SH-SY5Y (cell line): ENCODE results near the gene SREK1.

Experiments
- GATA2 ChIP-seq: IDR thresholded peaks from 2 replicates; pipeline ENCODE4 v1.6.1; 2011; ENCODE audit warnings: mild to moderate bottlenecking, low read depth, low read length
- GATA3 ChIP-seq: IDR thresholded peaks from 2 replicates; pipeline ENCODE4 v1.6.1; 2011; ENCODE audit warnings: low read depth, mild to moderate bottlenecking, low read length, moderate library complexity

DNA sequence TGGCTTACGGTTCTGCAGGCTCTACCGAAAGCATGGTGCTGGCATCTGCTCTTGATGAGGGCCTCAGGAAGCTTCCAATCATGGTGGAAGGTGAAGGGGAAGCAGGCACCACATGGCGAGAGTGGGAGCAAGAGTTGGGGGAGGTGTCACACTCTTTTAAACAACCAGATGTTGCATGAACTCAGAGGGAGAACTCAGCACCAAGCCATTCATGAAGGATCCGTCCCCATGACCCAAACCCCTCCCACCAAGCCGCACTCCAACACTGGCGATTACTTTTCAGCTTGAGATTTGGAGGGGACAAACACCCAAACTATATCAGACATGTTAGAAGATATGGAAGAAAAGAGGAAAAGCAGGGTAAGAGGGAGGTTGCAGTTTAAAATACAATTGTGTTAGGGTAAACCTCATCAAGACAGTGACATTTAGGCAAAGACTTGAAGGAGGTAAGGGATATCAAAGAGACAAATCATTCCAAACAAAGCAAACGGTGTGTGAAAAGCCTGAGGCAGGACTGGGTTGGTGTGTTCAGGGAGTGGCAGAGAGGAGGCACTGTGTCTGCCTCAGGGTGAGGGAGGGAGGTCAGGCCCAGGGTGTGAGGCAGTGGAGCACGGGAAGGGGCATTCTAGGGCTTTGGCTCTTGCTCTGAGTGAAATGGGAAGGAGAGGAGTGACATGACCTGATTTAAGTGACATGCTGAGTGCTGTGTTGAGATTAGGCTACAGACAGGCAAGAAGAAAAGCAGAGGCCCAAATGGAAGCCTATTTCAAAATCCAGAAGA lies 80.9 kb downstream of the SREK1 start:
- TF ChIP-seq GATA3 (no peak), GATA2 (no peak)
